Peyer's patch (tissue), 4 donors: Measurements from ENCODE around the gene NDRG3. TPM values are rescaled to one million over a fixed set of nuclear protein-coding genes. Genes with fewer than 3 reads are reported as not detected.

Experiments
- DNase-seq, 3 donors: peaks; one replicate each; pipeline ENCODE4 v3.0.0-alpha.2; 2017 to 2019
- H3K27ac ChIP-seq, 4 donors: fragments of 200-600 bp; sonication (generic); one replicate each; pipeline ENCODE4 v1.5.1; 2016 to 2019
- H3K27me3 ChIP-seq, 2 donors: fragments of 200-600 bp; sonication (generic); one replicate each; pipeline ENCODE4 v1.5.1; 2019
- H3K36me3 ChIP-seq, 3 donors: fragments of 200-600 bp; sonication (generic); one replicate each; pipeline ENCODE4 v1.5.1; 2016 to 2019
- H3K4me1 ChIP-seq, 4 donors: fragments of 200-600 bp; sonication (generic); one replicate each; pipeline ENCODE4 v1.5.1; 2016 to 2019
- H3K4me3 ChIP-seq, 4 donors: fragments of 200-600 bp; sonication (generic); 1 replicate in 3 of 4; 2 replicates in 1 of 4; pipeline ENCODE4 v1.5.1; 2016 to 2019; ENCODE audit warnings: mild to moderate bottlenecking in 1 of 4
- H3K9me3 ChIP-seq, 4 donors: fragments of 200-600 bp; sonication (generic); one replicate each; pipeline ENCODE4 v1.5.1; 2016 to 2019; ENCODE audit warnings: mild to moderate bottlenecking in 1 of 4
- POLR2A ChIP-seq, 2 donors: fragments of 450-650 bp; IDR thresholded peaks; one replicate each; pipeline ENCODE4 v1.5.1; 2017; ENCODE audit warnings: antibody characterized with exemption in 2 of 2, mild to moderate bottlenecking in 2 of 2, moderate library complexity in 2 of 2
- total RNA-seq, 4 donors: library from RNA; depleted of rRNA; stranded (reverse); fragments of >200 nt; gene quantifications; one replicate each; pipeline ENCODE4 v1.1.0, GENCODE V29; 2016
- TF ChIP-seq, protein P1 (sequence below), 6 experiments: fragments of 450-650 bp in 4 of 6; fragments of 200-600 bp in 2 of 6; sonication (generic) in 1 of 6; IDR thresholded peaks; one replicate each; pipeline ENCODE4 v1.5.1; 2017 to 2019; ENCODE audit warnings: antibody characterized with exemption in 6 of 6, mild to moderate bottlenecking in 3 of 6, moderate library complexity in 1 of 6

NDRG3 gene
- total RNA-seq, 4 donors from 2014 or later, result 12.6 to 28.4 (median 22.6) TPM

DNA sequence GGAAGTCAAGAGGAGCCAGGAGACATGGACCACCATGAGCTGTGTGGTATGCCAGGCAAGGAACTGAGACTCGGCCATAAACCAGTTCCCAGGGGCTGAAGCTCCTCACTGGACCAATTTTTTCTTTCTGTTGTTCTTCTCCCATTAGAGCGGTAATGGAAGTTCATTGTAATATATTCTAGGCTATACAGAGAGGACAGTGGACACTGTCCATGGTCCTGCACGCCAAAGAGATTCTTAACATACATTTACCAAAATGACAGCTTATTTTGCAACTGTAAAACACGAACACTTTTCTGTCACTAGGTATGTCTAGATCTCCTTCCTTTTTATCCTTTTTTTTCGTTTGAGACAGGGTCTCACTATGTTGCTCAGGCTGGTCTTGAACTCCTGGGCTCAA is 40.8 kb upstream of the NDRG3 start:
- DNase-seq, result no peak
- Histone ChIP-seq H3K36me3 (peaks cover 0 to 22% (median 0%) of the 10 kb centered on the region in 3 donors), H3K4me3 (no peak overlapping the region), H3K27ac (no peak overlapping the region), H3K4me1 (no peaks in the 10 kb centered on the region), H3K27me3 (no peaks in the 10 kb centered on the region), H3K9me3 (no peaks in the 10 kb centered on the region)
- TF ChIP-seq, protein P1, sequence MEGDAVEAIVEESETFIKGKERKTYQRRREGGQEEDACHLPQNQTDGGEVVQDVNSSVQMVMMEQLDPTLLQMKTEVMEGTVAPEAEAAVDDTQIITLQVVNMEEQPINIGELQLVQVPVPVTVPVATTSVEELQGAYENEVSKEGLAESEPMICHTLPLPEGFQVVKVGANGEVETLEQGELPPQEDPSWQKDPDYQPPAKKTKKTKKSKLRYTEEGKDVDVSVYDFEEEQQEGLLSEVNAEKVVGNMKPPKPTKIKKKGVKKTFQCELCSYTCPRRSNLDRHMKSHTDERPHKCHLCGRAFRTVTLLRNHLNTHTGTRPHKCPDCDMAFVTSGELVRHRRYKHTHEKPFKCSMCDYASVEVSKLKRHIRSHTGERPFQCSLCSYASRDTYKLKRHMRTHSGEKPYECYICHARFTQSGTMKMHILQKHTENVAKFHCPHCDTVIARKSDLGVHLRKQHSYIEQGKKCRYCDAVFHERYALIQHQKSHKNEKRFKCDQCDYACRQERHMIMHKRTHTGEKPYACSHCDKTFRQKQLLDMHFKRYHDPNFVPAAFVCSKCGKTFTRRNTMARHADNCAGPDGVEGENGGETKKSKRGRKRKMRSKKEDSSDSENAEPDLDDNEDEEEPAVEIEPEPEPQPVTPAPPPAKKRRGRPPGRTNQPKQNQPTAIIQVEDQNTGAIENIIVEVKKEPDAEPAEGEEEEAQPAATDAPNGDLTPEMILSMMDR (IDR thresholded peaks at IDR 0.05), result no peak
- TF ChIP-seq POLR2A (IDR thresholded peaks at IDR 0.05), result no peak

DNA sequence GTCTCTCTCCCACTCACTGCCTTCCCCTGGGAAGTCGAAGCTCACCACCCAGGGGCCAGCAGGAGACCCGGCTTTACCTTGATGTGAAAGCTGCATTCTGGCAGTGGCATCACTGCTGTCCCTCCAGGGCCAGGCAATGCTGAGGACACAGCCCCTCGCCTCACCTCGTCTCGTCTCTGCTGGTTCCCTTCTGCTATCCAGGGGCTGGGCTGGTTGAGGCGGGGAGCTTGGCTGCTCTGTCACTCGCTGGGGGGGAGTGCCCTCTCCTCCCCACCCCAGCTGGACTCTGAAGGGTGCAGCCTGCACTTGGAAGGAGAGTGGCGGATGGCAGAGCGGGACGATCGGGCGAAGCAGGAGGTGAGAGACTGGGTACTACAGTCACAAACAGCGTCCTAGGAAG is 40.4 kb upstream of the NDRG3 start:
- Histone ChIP-seq H3K27ac (no peak overlapping the region), H3K36me3 (peaks cover 0 to 18% (median 0%) of the 10 kb centered on the region in 3 donors), H3K4me3 (no peak overlapping the region), H3K4me1 (no peaks in the 10 kb centered on the region), H3K9me3 (no peaks in the 10 kb centered on the region), H3K27me3 (no peaks in the 10 kb centered on the region)
- TF ChIP-seq, protein P1 (IDR thresholded peaks at IDR 0.05), result no peak
- no peak for TF ChIP-seq POLR2A (IDR thresholded peaks at IDR 0.05)
- DNase-seq, result no peak

DNA sequence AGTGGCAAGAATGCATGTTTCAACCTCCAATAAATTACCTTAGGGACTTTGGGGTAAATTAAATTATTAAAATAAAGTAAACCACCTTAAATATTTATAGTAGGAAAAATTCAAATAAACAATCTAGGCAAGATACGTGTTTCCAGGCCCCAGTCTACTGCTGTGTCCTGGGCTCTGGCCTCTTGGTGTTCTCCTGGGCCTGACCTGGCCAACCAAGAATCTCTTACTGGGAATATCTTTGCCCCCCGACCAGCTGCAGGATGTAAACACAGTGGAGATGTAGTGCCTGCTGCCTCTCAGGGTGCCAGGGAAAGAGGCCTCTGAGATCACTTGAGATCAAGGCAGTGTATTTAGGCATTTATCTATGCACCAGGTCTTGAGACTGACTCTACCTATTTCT is 39.4 kb upstream of the NDRG3 start:
- peaks cover 0 to 14% (median 0%) of the 10 kb centered on the region in 3 donors for H3K36me3 ChIP-seq
- TF ChIP-seq, protein P1 (IDR thresholded peaks at IDR 0.05), result no peak
- no peak for TF ChIP-seq POLR2A (IDR thresholded peaks at IDR 0.05)
- no peak for DNase-seq
- H3K27ac ChIP-seq, result no peak overlapping the region
- H3K4me1 ChIP-seq, result no peaks in the 10 kb centered on the region
- H3K27me3 ChIP-seq, result no peaks in the 10 kb centered on the region
- no peaks in the 10 kb centered on the region for H3K9me3 ChIP-seq
- no peak overlapping the region for H3K4me3 ChIP-seq

DNA sequence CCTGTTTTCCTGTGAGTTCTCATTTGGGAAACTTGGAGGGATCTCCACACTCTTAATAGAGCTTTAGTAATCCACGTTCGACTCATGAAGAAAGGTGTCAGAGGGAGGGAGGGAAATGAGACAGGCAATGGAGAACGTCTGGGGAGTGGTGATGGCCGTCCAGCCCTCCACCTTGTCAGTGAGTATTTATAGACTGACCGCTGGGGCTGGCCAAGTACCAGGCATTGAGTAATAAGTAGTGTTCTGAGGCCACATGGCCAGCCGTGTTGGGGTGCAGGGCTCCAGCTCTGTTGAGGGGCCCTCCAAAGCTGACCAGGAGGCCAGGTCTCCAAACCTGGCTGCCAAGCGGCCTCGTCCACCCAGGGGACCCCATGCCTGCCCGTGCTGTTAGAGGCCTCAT is 39.0 kb upstream of the NDRG3 start:
- DNase-seq, result no peak
- Histone ChIP-seq H3K27ac (no peak overlapping the region), H3K36me3 (peaks cover 0 to 14% (median 0%) of the 10 kb centered on the region in 3 donors), H3K4me3 (no peak overlapping the region), H3K9me3 (no peaks in the 10 kb centered on the region), H3K4me1 (no peaks in the 10 kb centered on the region), H3K27me3 (no peaks in the 10 kb centered on the region)
- TF ChIP-seq, protein P1 (IDR thresholded peaks at IDR 0.05), result no peak
- TF ChIP-seq POLR2A (IDR thresholded peaks at IDR 0.05), result no peak

DNA sequence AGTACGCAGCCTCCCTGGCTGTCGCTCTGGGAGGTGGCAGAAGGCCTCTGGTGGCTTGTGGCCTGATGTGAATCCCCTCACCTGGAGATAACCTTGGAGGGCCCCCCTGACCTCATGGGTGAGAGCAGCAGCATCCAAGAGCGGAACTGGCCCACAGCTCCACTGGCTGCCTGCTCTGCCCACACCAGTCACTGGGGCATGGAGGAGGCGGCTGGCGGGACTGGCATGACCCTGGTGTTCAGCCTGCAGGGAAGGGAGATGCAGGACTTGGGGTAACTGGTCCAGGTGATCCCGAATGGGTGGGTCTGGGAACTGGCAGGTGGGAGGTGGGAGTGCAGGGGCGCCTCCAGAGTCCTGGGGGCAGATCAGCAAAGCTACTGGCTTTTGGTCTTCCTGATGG is 38.2 kb upstream of the NDRG3 start:
- no peak overlapping the region for H3K4me3 ChIP-seq
- no peak for DNase-seq
- no peak overlapping the region for H3K27ac ChIP-seq
- no peaks in the 10 kb centered on the region for H3K4me1 ChIP-seq
- H3K9me3 ChIP-seq, result no peaks in the 10 kb centered on the region
- H3K27me3 ChIP-seq, result no peaks in the 10 kb centered on the region
- peaks cover 0 to 14% (median 0%) of the 10 kb centered on the region in 3 donors for H3K36me3 ChIP-seq
- TF ChIP-seq POLR2A (IDR thresholded peaks at IDR 0.05), result no peak
- TF ChIP-seq, protein P1 (IDR thresholded peaks at IDR 0.05), result no peak

DNA sequence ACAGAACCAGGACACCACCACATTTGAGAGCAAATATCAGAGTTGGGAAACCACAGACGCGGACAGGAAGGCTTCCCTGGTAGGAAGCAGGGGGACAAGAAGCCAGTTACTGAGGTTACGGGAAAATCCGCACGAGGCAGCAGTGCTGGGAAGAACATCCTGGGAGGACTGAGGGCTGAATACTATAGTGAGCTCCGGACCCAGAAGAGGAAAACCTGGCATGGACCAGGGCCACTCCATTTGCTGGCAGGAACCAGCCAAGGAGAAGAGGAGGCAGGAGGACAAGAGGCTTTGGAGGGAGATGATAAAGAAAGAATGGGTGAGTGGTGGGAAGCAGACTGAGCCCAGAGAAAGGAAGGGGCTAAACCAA is 33.8 kb upstream of the NDRG3 start:
- H3K9me3 ChIP-seq, result no peaks in the 10 kb centered on the region
- no peak overlapping the region for H3K4me3 ChIP-seq
- no peak for TF ChIP-seq POLR2A (IDR thresholded peaks at IDR 0.05)
- TF ChIP-seq, protein P1 (IDR thresholded peaks at IDR 0.05), result no peak
- no peaks in the 10 kb centered on the region for H3K27me3 ChIP-seq
- no peaks in the 10 kb centered on the region for H3K4me1 ChIP-seq
- H3K36me3 ChIP-seq, result no peaks in the 10 kb centered on the region
- no peak overlapping the region for H3K27ac ChIP-seq
- no peak for DNase-seq
